DOHH2 (cell line): ENCODE data around the gene NAALADL2.

Source experiments
- H3F3A ChIP-seq: fragments of 200-600 bp; sonication (generic), shearing (Covaris generic); 2 replicates; pipeline ENCODE4 v1.6.0; 2016; ENCODE audit warnings: antibody characterized with exemption, mild to moderate bottlenecking; ENCODE audit not compliant: control insufficient read depth, insufficient read depth
- H3K27ac ChIP-seq: fragments of 200-600 bp; sonication (generic); 2 replicates; pipeline ENCODE4 v1.5.1; 2014; ENCODE audit warnings: low read depth, mild to moderate bottlenecking, low read length, moderate library complexity
- H3K27me3 ChIP-seq: fragments of 200-600 bp; sonication (generic); 2 replicates; pipeline ENCODE4 v1.6.1; 2014; ENCODE audit warnings: mild to moderate bottlenecking, low read length, mixed read lengths; ENCODE audit not compliant: control insufficient read depth
- H3K36me3 ChIP-seq: fragments of 200-600 bp; sonication (generic); 2 replicates; pipeline ENCODE4 v1.6.1; 2014; ENCODE audit warnings: mild to moderate bottlenecking, low read length, moderate library complexity, mixed read lengths; ENCODE audit not compliant: control insufficient read depth
- H3K4me1 ChIP-seq: fragments of 200-600 bp; sonication (generic); 2 replicates; pipeline ENCODE4 v1.6.1; 2014; ENCODE audit warnings: mild to moderate bottlenecking, low read length, mixed read lengths; ENCODE audit not compliant: control insufficient read depth
- H3K4me2 ChIP-seq: fragments of 200-600 bp; sonication (generic); 2 replicates; pipeline ENCODE4 v1.6.0; 2014; ENCODE audit warnings: mild to moderate bottlenecking, low read length, moderate library complexity
- H3K4me3 ChIP-seq: fragments of 200-600 bp; sonication (generic); 2 replicates; pipeline ENCODE4 v1.5.1; 2014; ENCODE audit warnings: mild to moderate bottlenecking, low read length, mixed read lengths
- H3K79me2 ChIP-seq: fragments of 200-600 bp; sonication (generic); 2 replicates; pipeline ENCODE4 v1.6.1; 2014; ENCODE audit warnings: mild to moderate bottlenecking, low read length, mixed read lengths; ENCODE audit not compliant: control insufficient read depth
- H3K9me2 ChIP-seq: fragments of 200-600 bp; sonication (generic); replicated peaks from 2 replicates; pipeline ENCODE4 v1.6.1; 2014; ENCODE audit warnings: mild to moderate bottlenecking, low read length, mixed read lengths; ENCODE audit not compliant: control insufficient read depth
- H3K9me3 ChIP-seq: fragments of 200-600 bp; sonication (generic); 2 replicates; pipeline ENCODE4 v1.6.1; 2014; ENCODE audit warnings: antibody characterized with exemption, low read length, mixed read lengths; ENCODE audit not compliant: control insufficient read depth, insufficient read depth
- H4K20me1 ChIP-seq: fragments of 200-600 bp; sonication (generic); 2 replicates; pipeline ENCODE4 v1.6.0; 2014; ENCODE audit warnings: low read depth, mild to moderate bottlenecking, antibody characterized with exemption, low read length, moderate library complexity; ENCODE audit not compliant: control insufficient read depth, insufficient read depth
- EZH2phosphoT487 ChIP-seq: fragments of 200-600 bp; sonication (generic); IDR thresholded peaks from 2 replicates; pipeline ENCODE4 v1.6.1; 2017; ENCODE audit warnings: borderline replicate concordance, mild to moderate bottlenecking, antibody characterized with exemption, low read length, moderate library complexity, mixed read lengths
- TF ChIP-seq, protein P1 (sequence below): fragments of 200-600 bp; sonication (generic); IDR thresholded peaks from one replicate; pipeline ENCODE4 v1.5.1; 2014; ENCODE audit warnings: antibody characterized with exemption, mild to moderate bottlenecking, low read depth, low read length; ENCODE audit not compliant: poor library complexity, severe bottlenecking

NAALADL2 gene

DNA sequence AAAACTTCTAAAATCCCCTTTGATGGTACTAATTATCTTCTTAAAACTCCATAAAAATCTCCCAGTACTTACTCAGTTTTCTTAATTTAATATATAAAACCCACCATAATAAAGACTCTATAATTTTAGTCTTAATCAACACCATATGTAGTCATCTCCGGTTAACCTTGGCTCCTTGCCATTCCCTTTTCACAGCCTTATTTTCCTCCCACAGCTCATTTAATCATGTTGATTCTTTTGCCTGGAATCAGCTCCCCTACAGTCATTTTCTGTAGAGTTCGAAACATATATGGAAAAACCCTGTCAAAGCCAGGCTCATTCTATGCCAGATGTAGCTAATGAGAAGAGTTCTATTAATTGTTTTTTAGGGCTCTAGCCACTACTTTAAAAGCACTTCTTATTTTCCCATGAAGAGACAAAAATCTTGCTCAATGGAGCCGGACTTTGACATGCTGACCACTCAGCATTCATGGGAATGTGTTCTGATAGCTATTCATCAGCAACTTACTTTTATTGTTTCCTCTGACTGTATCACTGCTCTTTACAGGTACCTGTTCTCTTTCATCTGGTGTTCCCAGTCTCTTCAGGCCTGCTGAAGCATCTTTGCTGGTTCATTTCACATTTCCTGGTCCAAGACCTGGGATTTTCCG lies 573.4 kb downstream of the NAALADL2 start:
- Histone ChIP-seq H3K4me1 (no peaks in the 10 kb centered on the region), H3K27ac (no peak overlapping the region), H3K9me3 (no peaks in the 10 kb centered on the region), H3K4me2 (no peak overlapping the region), H3K9me2 (no peaks in the 10 kb centered on the region), H4K20me1 (no peaks in the 10 kb centered on the region), H3K79me2 (no peaks in the 10 kb centered on the region), H3K27me3 (no peaks in the 10 kb centered on the region), H3K36me3 (no peaks in the 10 kb centered on the region), H3K4me3 (no peak overlapping the region), H3F3A (no peaks in the 10 kb centered on the region)
- TF ChIP-seq EZH2phosphoT487 = no peak
- TF ChIP-seq, protein P1, sequence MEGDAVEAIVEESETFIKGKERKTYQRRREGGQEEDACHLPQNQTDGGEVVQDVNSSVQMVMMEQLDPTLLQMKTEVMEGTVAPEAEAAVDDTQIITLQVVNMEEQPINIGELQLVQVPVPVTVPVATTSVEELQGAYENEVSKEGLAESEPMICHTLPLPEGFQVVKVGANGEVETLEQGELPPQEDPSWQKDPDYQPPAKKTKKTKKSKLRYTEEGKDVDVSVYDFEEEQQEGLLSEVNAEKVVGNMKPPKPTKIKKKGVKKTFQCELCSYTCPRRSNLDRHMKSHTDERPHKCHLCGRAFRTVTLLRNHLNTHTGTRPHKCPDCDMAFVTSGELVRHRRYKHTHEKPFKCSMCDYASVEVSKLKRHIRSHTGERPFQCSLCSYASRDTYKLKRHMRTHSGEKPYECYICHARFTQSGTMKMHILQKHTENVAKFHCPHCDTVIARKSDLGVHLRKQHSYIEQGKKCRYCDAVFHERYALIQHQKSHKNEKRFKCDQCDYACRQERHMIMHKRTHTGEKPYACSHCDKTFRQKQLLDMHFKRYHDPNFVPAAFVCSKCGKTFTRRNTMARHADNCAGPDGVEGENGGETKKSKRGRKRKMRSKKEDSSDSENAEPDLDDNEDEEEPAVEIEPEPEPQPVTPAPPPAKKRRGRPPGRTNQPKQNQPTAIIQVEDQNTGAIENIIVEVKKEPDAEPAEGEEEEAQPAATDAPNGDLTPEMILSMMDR = no peak

DNA sequence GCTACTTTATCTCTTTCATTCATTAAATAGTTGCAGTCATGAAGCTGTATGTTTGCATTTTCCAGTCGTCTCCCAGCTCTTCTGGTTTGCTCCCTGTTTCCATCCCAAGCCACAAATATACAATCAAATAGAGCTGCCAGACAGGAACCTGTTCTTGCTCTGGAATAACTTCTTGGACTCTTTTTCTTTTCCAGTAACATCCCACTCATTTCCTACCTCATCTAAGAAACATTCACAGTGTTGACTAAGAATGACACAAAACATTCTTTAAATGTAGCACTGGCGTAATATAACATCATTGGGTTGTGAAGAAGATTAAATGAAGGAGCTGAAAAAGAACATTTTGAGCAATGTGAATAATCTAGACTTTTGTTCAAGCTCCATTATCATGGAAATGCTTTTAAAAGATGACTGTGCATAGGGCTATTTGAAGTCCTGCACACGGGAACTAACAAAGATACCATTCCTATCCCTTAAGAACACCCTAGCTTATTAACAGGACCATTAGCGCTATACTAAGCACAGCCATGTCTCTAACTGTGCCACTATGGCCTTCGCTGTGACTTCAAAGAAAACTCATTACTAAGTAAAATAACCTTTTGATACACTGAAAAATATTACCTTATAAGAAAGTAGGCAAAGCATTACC lies 574.0 kb downstream of the NAALADL2 start:
- no peaks in the 10 kb centered on the region for H3F3A ChIP-seq
- no peaks in the 10 kb centered on the region for H3K9me2 ChIP-seq
- no peak overlapping the region for H3K4me2 ChIP-seq
- no peaks in the 10 kb centered on the region for H3K79me2 ChIP-seq
- no peaks in the 10 kb centered on the region for H3K36me3 ChIP-seq
- no peaks in the 10 kb centered on the region for H3K9me3 ChIP-seq
- no peak overlapping the region for H3K4me3 ChIP-seq
- H3K27ac ChIP-seq = no peak overlapping the region
- H4K20me1 ChIP-seq = no peaks in the 10 kb centered on the region
- TF ChIP-seq, protein P1 = no peak
- no peak for TF ChIP-seq EZH2phosphoT487
- H3K27me3 ChIP-seq = no peaks in the 10 kb centered on the region
- no peaks in the 10 kb centered on the region for H3K4me1 ChIP-seq

DNA sequence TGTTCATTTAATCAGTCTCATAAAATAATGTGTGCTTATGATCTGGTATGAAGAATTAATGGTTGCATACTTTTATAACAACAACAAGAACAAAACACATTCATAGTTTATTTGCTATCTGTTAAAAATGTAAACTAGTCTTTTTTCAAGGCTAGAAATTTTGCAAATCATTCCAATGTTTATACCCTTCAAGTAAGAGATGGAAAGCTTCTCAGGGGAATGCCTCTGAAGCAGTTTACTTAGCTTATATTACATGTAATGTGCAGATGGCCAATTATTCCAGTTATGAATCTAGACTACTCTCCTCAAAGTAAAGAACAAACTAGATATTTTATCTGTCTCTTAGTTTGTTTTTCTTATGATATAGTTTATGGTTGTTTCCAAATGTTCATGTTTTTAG lies 575.4 kb downstream of the NAALADL2 start:
- Histone ChIP-seq H3K4me3 (no peak overlapping the region), H3K4me2 (no peak overlapping the region), H4K20me1 (no peaks in the 10 kb centered on the region), H3K27ac (no peak overlapping the region), H3K9me3 (no peaks in the 10 kb centered on the region), H3K4me1 (no peaks in the 10 kb centered on the region), H3K36me3 (no peaks in the 10 kb centered on the region), H3K27me3 (no peaks in the 10 kb centered on the region), H3K79me2 (no peaks in the 10 kb centered on the region), H3F3A (no peaks in the 10 kb centered on the region), H3K9me2 (no peaks in the 10 kb centered on the region)
- TF ChIP-seq EZH2phosphoT487 = no peak
- TF ChIP-seq, protein P1 = no peak
